Fibroblast of the aortic adventitia (primary cell): ENCODE data around the gene LRRC38. TPM values are rescaled to one million over a fixed set of nuclear protein-coding genes. Genes with fewer than 3 reads are reported as not detected.

Experiments
- DNase-seq: peaks from one replicate; pipeline ENCODE4 v3.0.0-alpha.2; 2010; ENCODE audit warnings: low read depth
- H3K4me3 ChIP-seq: 2 replicates; pipeline ENCODE4 v1.5.1; 2011; ENCODE audit warnings: low read depth, mild to moderate bottlenecking, control low read depth, low read length, moderate library complexity
- CTCF ChIP-seq: IDR thresholded peaks from 2 replicates; pipeline ENCODE4 v1.5.1; 2011; ENCODE audit warnings: mild to moderate bottlenecking, low read length, control low read depth, inconsistent platforms; ENCODE audit not compliant: insufficient read depth
- total RNA-seq: library from RNA; depleted of rRNA; stranded (reverse); fragments of >200 nt; gene quantifications from 2 replicates; pipeline ENCODE4 v1.2.3, GENCODE V29; 2012; ENCODE audit warnings: low replicate concordance

Gene LRRC38
- total RNA-seq, 1 donor = not detected

DNA sequence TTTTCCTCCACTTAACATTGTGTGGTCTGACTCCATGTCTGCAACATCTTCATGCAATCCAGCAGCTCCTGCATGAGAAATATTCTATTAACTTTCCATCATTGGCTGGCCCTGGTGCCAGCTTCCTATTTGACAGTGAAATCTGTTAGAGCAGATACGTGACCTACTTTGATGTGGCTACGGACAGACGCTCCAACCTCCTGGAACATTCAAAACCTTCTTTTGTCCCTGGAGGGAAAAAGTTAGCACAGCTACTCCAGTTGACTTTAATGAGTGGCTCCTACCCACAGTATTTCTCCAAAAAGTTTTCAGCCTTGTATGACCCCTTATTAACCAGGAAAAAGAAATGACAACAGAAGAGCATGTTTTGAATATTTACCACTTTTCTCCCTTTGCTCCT, 81.6 kb downstream of the LRRC38 start:
- DNase-seq = no peak
- H3K4me3 ChIP-seq = no peak overlapping the region

DNA sequence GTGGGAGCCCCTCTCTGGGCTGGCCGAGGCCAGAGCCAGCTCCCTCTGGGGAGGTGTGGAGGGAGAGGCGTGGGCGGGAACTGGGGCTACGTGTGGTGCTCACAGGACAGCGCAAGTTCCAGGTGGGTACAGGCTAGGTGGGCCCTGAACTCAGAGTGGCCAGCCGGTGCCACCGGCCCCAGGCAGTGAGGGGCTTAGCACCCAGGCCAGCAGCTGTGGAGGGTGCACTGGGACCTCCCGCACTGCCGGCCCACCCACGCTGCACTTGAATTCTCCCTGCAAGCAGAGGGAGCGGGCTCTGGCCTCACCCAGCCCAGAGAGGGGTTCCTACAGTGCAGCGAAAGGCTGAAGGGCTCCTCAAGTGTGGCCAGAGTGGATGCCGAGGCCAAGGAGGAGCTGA, 83.3 kb downstream of the LRRC38 start:
- no peak overlapping the region for H3K4me3 ChIP-seq
- DNase-seq = no peak
- TF ChIP-seq CTCF = no peak

More for the DNA sequence above, 81.6 kb downstream of the LRRC38 start:
- no peak for TF ChIP-seq CTCF

Other genes with a start within 250 kb of the LRRC38 start
- not detected in 2 replicates for gene PRAMEF8, start 228.9 kb downstream of the LRRC38 start, total RNA-seq
- gene PRAMEF33, start 210.5 kb downstream of the LRRC38 start, total RNA-seq = not detected in 2 replicates
- gene PRAMEF15, start 198.4 kb downstream of the LRRC38 start, total RNA-seq = not detected in 2 replicates
- not detected in 2 replicates for gene PRAMEF14, start 166.9 kb downstream of the LRRC38 start, total RNA-seq
- gene PRAMEF19, start 142.1 kb downstream of the LRRC38 start, total RNA-seq = not detected in 2 replicates
- gene PRAMEF17, start 124.4 kb downstream of the LRRC38 start, total RNA-seq = not detected in 2 replicates
- not detected in 2 replicates for gene PRAMEF20, start 103.6 kb downstream of the LRRC38 start, total RNA-seq
- 2.0 and 17.6 TPM in 2 replicates for gene PDPN, start 69.8 kb upstream of the LRRC38 start, total RNA-seq
- 16.0 and 25.3 TPM in 2 replicates for gene PRDM2, start 186.2 kb upstream of the LRRC38 start, total RNA-seq